GM12878 (cell line): Measurements from ENCODE around the gene FCRLB.

Source experiments
- ATF3 ChIP-seq: IDR thresholded peaks from 2 replicates; pipeline ENCODE4 v1.6.1; 2011; ENCODE audit warnings: low read depth, mild to moderate bottlenecking, low read length, moderate library complexity, borderline replicate concordance; ENCODE audit errors: extremely low read depth
- BCL11A ChIP-seq: IDR thresholded peaks from 2 replicates; pipeline ENCODE4 v1.6.1; 2011; ENCODE audit warnings: low read depth, low read length
- CTCF ChIP-seq, 3 experiments: IDR thresholded peaks in 2 of 3; conservative IDR thresholded peaks in 1 of 3; 2 replicates each; pipeline ENCODE4 v1.5.1; 2011; ENCODE audit warnings: low read depth in 3 of 3, low read length in 3 of 3, mild to moderate bottlenecking in 3 of 3, control low read depth in 2 of 3, moderate library complexity in 2 of 3, inconsistent platforms in 1 of 3, mixed read lengths in 1 of 3; ENCODE audit not compliant: control insufficient read depth in 2 of 3, insufficient read depth in 1 of 3; ENCODE audit errors: extremely low read depth in 1 of 3
- EGR1 ChIP-seq, 2 experiments: IDR thresholded peaks; 1 replicate in 1 of 2; 2 replicates in 1 of 2; pipeline ENCODE4 v1.6.1; 2011 to 2012; ENCODE audit warnings: low read depth in 2 of 2, low read length in 2 of 2, borderline replicate concordance in 1 of 2, mild to moderate bottlenecking in 1 of 2, moderate library complexity in 1 of 2
- EZH2 ChIP-seq: IDR thresholded peaks from 2 replicates; pipeline ENCODE4 v1.6.1; 2012; ENCODE audit warnings: low read depth, mild to moderate bottlenecking, control low read depth, inconsistent platforms, low read length, borderline replicate concordance; ENCODE audit not compliant: control insufficient read depth
- GABPA ChIP-seq: IDR thresholded peaks from 2 replicates; pipeline ENCODE4 v1.6.1; 2014; ENCODE audit warnings: antibody characterized with exemption, low read depth, mild to moderate bottlenecking, inconsistent platforms
- KDM1A ChIP-seq: fragments of 200-600 bp; sonication (generic); IDR thresholded peaks from 2 replicates; pipeline ENCODE4 v1.6.1; 2016; ENCODE audit warnings: borderline replicate concordance
- POLR2A ChIP-seq: IDR thresholded peaks from 2 replicates; pipeline ENCODE4 v1.6.1; 2011; ENCODE audit warnings: low read depth, mild to moderate bottlenecking, low read length
- POLR2AphosphoS5 ChIP-seq: IDR thresholded peaks from 2 replicates; pipeline ENCODE4 v1.6.1; 2011; ENCODE audit warnings: mild to moderate bottlenecking, low read length, inconsistent platforms
- RCOR1 ChIP-seq: conservative IDR thresholded peaks from 2 replicates; pipeline ENCODE4 v1.6.1; 2012; ENCODE audit warnings: low read depth, low read length, improper control_type of control experiment
- RFX5 ChIP-seq: IDR thresholded peaks from 2 replicates; pipeline ENCODE4 v1.6.1; 2011; ENCODE audit warnings: low read depth, low read length, improper control_type of control experiment
- SP1 ChIP-seq: IDR thresholded peaks from one replicate; pipeline ENCODE4 v1.6.1; 2011; ENCODE audit warnings: low read depth, low read length
- TF ChIP-seq, protein P1 (sequence below): IDR thresholded peaks from 2 replicates; pipeline ENCODE4 v1.6.1; 2012; ENCODE audit warnings: mild to moderate bottlenecking, low read depth, low read length
- TF ChIP-seq, protein P2 (sequence below): IDR thresholded peaks from 2 replicates; pipeline ENCODE4 v1.6.1; 2011; ENCODE audit warnings: low read depth, low read length, improper control_type of control experiment, borderline replicate concordance

- TF ChIP-seq, protein P1, sequence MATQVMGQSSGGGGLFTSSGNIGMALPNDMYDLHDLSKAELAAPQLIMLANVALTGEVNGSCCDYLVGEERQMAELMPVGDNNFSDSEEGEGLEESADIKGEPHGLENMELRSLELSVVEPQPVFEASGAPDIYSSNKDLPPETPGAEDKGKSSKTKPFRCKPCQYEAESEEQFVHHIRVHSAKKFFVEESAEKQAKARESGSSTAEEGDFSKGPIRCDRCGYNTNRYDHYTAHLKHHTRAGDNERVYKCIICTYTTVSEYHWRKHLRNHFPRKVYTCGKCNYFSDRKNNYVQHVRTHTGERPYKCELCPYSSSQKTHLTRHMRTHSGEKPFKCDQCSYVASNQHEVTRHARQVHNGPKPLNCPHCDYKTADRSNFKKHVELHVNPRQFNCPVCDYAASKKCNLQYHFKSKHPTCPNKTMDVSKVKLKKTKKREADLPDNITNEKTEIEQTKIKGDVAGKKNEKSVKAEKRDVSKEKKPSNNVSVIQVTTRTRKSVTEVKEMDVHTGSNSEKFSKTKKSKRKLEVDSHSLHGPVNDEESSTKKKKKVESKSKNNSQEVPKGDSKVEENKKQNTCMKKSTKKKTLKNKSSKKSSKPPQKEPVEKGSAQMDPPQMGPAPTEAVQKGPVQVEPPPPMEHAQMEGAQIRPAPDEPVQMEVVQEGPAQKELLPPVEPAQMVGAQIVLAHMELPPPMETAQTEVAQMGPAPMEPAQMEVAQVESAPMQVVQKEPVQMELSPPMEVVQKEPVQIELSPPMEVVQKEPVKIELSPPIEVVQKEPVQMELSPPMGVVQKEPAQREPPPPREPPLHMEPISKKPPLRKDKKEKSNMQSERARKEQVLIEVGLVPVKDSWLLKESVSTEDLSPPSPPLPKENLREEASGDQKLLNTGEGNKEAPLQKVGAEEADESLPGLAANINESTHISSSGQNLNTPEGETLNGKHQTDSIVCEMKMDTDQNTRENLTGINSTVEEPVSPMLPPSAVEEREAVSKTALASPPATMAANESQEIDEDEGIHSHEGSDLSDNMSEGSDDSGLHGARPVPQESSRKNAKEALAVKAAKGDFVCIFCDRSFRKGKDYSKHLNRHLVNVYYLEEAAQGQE: no peak
- TF ChIP-seq POLR2AphosphoS5 (no peak), RFX5 (no peak), EZH2 (no peak), POLR2A (no peak), CTCF (IDR thresholded peaks at IDR 0.05 in 2 of 3, conservative IDR thresholded peaks at IDR 0.05 in 1 of 3; ENCODE audit: control insufficient read depth in 2 of 3, extremely low read depth in 1 of 3, insufficient read depth in 1 of 3, low read depth in 3 of 3, low read length in 3 of 3) (no peak), GABPA (no peak), KDM1A (no peak), BCL11A (no peak), EGR1 (IDR thresholded peaks at IDR 0.05; ENCODE audit: borderline replicate concordance in 1 of 2, low read depth in 2 of 2, low read length in 2 of 2) (no peak), ATF3 (no peak), SP1 (no peak), RCOR1 (no peak)
- TF ChIP-seq, protein P2, sequence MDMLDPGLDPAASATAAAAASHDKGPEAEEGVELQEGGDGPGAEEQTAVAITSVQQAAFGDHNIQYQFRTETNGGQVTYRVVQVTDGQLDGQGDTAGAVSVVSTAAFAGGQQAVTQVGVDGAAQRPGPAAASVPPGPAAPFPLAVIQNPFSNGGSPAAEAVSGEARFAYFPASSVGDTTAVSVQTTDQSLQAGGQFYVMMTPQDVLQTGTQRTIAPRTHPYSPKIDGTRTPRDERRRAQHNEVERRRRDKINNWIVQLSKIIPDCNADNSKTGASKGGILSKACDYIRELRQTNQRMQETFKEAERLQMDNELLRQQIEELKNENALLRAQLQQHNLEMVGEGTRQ: no peak
These were observed 9.9 kb downstream of the FCRLB start for GRCh38 chr1:161731241-161731640.
